AG09309 (cell line): ENCODE results near the gene CALY.
A peak's percentile ranks its signal among the peaks of the same experiment; 100 is the strongest.

Experiments used
- DNase-seq: peaks from one replicate; pipeline ENCODE4 v3.0.0-alpha.2; 2010; ENCODE audit warnings: low read depth
- H3K4me3 ChIP-seq: 2 replicates; pipeline ENCODE4 v1.5.1; 2011; ENCODE audit warnings: mild to moderate bottlenecking, low read depth, low read length, moderate library complexity; ENCODE audit not compliant: control insufficient read depth
- TF ChIP-seq, protein P1 (sequence below): IDR thresholded peaks from 2 replicates; pipeline ENCODE4 v1.5.1; 2011; ENCODE audit warnings: mild to moderate bottlenecking, low read depth, low read length, inconsistent platforms; ENCODE audit not compliant: insufficient read depth, control insufficient read depth; ENCODE audit errors: missing control alignments

The CALY gene

DNA sequence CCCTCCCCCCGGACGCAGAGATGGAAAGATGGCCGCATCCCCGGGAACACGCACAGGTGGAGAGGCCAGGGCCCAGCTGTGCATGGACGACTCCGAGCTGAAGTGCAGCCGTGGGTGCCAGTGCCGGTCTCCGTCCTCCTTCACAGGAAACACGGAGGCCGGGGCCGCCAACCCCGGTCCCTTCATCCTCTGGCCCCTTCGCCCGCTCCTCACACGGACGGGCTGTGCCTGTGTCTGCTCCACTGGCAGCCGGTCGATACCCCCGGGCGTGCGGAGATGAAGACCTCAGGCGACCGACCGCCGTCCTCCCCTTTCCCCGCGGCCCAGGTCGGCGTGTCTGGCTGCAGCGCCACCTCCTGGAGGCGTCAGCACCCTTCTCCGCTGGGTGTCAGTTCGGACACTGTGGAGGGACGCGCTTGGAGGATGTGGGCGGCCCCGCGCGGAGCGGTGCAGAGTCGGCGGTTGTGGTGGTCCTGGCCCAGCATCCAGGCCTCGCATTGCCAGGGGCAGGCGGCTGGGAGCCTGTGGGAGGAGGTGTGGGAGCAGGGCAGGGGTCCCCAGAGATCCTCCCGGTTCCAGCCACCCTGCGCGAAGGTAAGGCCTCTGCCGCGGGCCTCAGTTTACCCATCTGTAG, 18.1 kb downstream of the CALY start:
- peak overlapping the region; percentile 50 for H3K4me3 ChIP-seq
- TF ChIP-seq, protein P1, sequence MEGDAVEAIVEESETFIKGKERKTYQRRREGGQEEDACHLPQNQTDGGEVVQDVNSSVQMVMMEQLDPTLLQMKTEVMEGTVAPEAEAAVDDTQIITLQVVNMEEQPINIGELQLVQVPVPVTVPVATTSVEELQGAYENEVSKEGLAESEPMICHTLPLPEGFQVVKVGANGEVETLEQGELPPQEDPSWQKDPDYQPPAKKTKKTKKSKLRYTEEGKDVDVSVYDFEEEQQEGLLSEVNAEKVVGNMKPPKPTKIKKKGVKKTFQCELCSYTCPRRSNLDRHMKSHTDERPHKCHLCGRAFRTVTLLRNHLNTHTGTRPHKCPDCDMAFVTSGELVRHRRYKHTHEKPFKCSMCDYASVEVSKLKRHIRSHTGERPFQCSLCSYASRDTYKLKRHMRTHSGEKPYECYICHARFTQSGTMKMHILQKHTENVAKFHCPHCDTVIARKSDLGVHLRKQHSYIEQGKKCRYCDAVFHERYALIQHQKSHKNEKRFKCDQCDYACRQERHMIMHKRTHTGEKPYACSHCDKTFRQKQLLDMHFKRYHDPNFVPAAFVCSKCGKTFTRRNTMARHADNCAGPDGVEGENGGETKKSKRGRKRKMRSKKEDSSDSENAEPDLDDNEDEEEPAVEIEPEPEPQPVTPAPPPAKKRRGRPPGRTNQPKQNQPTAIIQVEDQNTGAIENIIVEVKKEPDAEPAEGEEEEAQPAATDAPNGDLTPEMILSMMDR, result peak; percentile 87
- no peak for DNase-seq

DNA sequence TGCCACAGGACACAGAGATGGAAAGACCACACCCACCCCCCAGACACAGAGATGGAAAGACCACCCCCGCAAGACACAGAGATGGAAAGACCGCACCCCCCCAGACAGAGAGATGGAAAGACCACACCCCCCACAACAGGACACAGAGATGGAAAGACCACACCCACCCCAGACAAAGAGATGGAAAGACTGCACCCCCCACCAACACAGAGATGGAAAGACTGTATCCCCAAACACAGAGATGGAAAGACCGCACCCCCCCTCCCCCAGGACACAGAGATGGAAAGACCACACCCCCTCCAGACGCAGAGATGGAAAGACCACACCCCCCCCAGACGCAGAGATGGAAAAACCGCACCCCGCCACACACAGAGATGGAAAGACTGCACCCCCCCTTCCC, 20.0 kb downstream of the CALY start:
- no peak overlapping the region for H3K4me3 ChIP-seq
- TF ChIP-seq, protein P1, result no peak
- no peak for DNase-seq

DNA sequence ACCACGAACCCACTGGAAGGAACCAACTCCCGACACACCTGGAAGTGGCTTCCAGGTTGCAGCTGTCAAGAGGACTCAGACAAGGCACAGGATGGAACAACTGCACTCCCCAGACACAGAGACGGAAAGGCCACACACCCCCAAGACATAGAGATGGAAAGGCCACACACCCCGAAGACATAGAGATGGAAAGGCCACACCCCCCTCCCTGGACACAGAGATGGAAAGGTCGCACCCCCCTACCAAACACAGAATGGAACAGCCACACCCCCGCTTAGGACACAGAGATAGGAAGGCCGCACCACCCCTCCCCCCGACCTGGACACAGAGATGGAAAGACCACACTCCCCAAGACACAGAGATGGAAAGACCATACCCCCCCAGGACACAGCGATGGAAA, 20.4 kb downstream of the CALY start:
- TF ChIP-seq, protein P1, result no peak
- DNase-seq, result no peak
- H3K4me3 ChIP-seq, result no peak overlapping the region

DNA sequence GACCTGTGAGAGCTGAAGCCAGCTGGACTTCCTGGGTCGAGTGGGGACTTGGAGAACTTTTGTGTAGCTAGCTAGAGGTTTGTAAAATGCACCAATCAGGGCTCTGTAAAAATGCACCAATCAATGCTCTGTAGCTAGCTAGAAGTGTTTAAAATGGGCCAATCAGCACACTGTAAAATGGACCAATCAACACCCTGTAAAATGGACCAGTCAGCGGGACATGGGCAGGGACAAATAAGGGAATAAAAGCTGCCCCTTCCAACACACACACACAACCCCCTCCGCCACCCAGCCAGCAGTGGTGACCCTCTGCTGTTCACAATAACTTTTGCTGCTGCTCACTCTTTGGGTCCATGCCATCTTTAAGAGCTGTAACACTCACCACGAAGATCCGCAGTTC, 20.8 kb downstream of the CALY start:
- TF ChIP-seq, protein P1, result no peak
- DNase-seq, result no peak
- no peak overlapping the region for H3K4me3 ChIP-seq

DNA sequence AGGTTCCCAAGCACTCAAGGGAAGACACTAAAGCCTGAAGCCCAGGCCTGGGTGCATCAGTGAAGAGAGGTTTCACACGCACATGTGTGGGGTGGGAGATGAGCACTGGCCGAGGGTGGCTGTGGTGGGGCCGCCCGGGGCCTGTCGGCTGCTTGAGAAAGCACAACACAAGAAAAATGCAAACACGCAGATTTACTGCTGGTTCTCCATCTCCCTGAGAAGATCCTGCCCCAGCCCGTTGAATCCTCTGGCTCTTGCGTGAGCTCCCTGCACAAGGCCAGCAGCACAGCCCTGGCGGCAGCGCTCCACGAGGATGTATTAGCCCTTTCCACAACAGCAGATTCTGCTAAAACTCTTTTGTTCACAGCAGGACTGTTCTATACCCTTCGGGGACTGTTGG, 21.8 kb downstream of the CALY start:
- TF ChIP-seq, protein P1, result no peak
- DNase-seq, result no peak
- H3K4me3 ChIP-seq, result no peak overlapping the region

DNA sequence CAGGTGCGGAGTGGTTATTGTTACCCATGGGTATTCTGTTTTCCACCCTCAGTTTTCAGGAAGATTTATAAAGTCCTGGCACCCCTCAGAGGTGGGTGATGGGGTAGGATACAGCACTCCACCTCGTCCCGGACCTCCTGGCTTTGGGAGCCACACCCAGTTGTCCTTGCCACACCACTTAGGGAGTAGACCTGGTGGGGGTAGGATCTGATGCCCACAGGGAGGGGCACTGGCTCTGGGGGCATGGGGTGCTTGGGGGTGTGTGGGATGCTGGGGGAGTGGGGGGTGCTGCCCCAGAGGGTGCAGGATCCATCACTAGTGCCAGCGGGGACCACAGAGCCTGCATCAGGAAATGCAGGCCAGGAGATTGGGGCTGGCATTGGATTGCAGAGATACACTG, 23.5 kb downstream of the CALY start:
- TF ChIP-seq, protein P1, result no peak
- H3K4me3 ChIP-seq, result no peak overlapping the region
- no peak for DNase-seq

DNA sequence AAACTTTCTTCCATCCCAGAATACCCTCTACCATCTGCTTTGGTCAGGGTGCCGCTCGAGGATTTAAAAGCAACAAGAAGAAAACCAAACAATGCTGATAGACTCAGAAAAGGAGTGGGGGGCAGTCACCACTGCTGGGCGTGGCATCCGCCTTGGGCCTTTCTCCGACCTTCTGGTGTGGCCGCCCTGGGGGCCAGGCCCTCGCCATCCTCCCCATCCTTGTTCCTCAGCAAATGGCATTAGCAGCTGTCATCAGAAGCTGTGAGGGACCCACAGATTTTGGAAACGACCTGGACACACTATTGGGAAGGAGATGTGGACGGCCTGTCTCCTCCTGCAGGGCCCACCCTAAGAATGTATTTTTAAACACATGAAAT, 23.9 kb downstream of the CALY start:
- TF ChIP-seq, protein P1, result no peak
- H3K4me3 ChIP-seq, result no peak overlapping the region
- no peak for DNase-seq
